Measurements from ENCODE around the gene LATS2.
"Not testable (repeated sequence)": the region's sequence is repeated elsewhere in the genome, so short reads cannot be mapped to it uniquely, and the experiment has no call there.

LATS2 gene

DNA sequence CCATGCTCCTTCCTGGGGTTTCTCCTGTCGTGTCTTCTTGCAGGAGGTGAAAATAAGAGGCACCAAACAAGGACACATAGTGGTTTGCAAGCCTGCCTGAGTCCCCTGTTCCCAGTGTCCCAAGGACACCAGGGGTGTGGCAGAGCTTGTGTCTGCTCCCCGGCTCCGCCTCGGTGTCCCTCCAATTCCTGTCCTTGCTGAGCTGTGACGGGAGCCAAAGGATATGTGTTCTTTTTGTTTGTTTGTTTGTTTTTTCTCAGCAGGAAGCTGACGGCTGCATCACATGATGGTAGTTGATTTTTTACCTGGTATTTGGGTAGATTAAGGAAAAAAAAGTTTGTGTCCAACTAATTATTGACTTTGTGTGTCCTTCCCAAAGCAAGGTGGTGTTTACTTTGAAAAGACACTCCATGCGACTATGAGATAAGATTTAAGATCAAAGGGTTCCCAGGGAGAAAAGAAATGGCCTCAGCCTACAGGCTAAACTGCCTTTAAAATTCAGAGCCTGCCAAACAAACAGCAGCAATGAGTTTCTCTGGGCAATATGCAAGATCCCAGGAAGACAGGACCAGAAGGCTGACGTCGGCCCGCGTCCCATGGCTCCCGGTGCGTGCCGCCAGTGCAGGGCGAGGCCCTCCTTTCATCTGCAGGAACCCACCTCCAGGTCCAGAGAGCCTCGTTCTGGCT, 108.0 kb downstream of the LATS2 start:
- TF ChIP-seq FOXM1 (IDR thresholded peaks at IDR 0.05; ENCODE audit: borderline replicate concordance) (no peak), FOXK2 (IDR thresholded peaks at IDR 0.05) (no peak), SP1 (IDR thresholded peaks at IDR 0.05) (no peak), NFRKB (IDR thresholded peaks at IDR 0.05) (no peak), BHLHE40 (IDR thresholded peaks at IDR 0.05; ENCODE audit: borderline replicate concordance) (no peak), CTBP1 (IDR thresholded peaks at IDR 0.05; ENCODE audit: borderline replicate concordance) (no peak), ARNT (IDR thresholded peaks at IDR 0.05) (no peak), ZNF384 (IDR thresholded peaks at IDR 0.05) (no peak), TARDBP (IDR thresholded peaks at IDR 0.05) (no peak)
- DNase-seq (ENCODE audit: extremely low spot score): no peak
- ChIA-PET CTCF (no interaction called here), POLR2A (no interaction called here)

DNA sequence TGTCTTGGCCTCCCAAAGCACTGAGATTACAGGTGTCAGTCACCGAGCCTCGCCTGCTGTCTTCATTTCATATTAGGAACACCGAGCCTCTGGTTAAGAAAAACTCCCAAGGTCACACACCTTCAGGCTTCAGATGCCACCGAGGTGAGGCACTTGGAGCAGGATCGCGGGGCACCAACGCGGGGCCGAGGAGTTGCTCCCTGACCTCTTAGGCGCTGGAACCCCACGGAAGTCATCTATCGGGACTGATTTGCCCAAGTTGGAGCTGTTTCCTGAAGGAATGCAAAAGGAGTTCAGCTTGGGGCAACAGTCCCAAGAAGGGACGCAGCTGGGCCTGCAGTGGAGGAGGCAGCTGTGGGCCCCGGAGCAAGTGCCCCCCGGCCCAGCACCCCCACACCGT, 108.5 kb downstream of the LATS2 start:
- no peak for DNase-seq (ENCODE audit: extremely low spot score)
- CTCF ChIA-PET: no interaction called here
- TF ChIP-seq CTBP1 (IDR thresholded peaks at IDR 0.05; ENCODE audit: borderline replicate concordance) (no peak), ARNT (IDR thresholded peaks at IDR 0.05) (no peak), LEF1 (IDR thresholded peaks at IDR 0.05; ENCODE audit: borderline replicate concordance) (no peak), ZNF384 (IDR thresholded peaks at IDR 0.05) (no peak), NFRKB (IDR thresholded peaks at IDR 0.05) (no peak), ELF4 (IDR thresholded peaks at IDR 0.05) (no peak), FOXK2 (IDR thresholded peaks at IDR 0.05) (no peak), FOXA1 (IDR thresholded peaks at IDR 0.05) (no peak), HDGF (IDR thresholded peaks at IDR 0.05; ENCODE audit: borderline replicate concordance) (no peak), L3MBTL2 (conservative IDR thresholded peaks at IDR 0.05) (no peak), SUZ12 (IDR thresholded peaks at IDR 0.05) (no peak), BHLHE40 (IDR thresholded peaks at IDR 0.05; ENCODE audit: borderline replicate concordance) (no peak), FOXM1 (IDR thresholded peaks at IDR 0.05; ENCODE audit: borderline replicate concordance) (no peak), TARDBP (IDR thresholded peaks at IDR 0.05) (no peak), SP1 (IDR thresholded peaks at IDR 0.05) (no peak)
- TF ChIP-seq, protein P1, sequence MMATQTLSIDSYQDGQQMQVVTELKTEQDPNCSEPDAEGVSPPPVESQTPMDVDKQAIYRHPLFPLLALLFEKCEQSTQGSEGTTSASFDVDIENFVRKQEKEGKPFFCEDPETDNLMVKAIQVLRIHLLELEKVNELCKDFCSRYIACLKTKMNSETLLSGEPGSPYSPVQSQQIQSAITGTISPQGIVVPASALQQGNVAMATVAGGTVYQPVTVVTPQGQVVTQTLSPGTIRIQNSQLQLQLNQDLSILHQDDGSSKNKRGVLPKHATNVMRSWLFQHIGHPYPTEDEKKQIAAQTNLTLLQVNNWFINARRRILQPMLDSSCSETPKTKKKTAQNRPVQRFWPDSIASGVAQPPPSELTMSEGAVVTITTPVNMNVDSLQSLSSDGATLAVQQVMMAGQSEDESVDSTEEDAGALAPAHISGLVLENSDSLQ (IDR thresholded peaks at IDR 0.05): no peak
- POLR2A ChIA-PET: no interaction called here

DNA sequence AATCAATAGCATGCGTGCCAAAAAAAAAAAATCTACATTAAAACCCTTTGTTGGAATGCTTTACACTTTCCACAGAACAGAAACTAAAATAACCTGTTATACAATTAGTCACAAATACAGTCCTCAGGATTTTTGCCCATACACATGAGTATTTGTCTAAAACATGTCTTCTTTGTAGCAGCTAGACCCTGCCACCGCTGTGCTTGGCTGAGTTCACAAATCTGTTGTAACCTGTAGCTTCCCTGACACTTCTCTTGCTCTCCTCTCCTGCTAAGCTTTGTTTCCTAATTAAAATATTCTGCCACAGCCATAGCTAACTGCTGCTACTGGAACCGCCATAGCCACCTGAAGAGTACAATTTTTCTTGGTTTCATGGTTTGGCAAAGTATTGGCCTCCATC, 113.4 kb downstream of the LATS2 start:
- CTCF ChIA-PET; DNase-seq (ENCODE audit: extremely low spot score); POLR2A ChIA-PET: not testable (repeated sequence)

DNA sequence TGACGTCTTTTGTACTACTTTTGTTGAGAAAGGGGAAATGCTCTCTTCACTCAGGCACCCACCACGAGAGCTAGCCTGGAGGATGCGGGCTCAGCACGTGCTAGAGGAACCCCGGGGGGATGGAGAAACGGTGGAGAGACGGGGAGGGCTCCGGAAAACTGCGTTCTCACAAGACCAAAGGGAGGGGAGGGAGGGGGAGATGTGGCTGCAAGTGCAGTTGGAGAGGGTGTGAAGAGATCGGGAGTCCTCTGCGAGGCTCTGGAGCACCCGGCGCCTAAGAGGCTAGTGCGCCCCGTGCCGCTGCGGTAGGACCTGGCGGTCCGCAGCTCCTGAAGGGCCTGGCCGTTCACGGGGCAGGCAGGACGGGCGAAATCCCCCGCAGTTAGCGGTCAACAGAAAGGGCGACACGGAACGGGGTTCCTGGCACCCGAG, 115.4 kb downstream of the LATS2 start:
- DNase-seq (ENCODE audit: extremely low spot score): no peak
- ChIA-PET CTCF (interaction anchor here (0.5 kb wide), 1 partner anchor 147 kb away, joined by 3 read pairs; no protein-coding TSS in a partner anchor), POLR2A (no interaction called here)
- TF ChIP-seq L3MBTL2 (conservative IDR thresholded peaks at IDR 0.05) (no peak), FOXK2 (IDR thresholded peaks at IDR 0.05) (no peak), FOXM1 (IDR thresholded peaks at IDR 0.05; ENCODE audit: borderline replicate concordance) (no peak), ZNF384 (IDR thresholded peaks at IDR 0.05) (no peak), HDGF (IDR thresholded peaks at IDR 0.05; ENCODE audit: borderline replicate concordance) (no peak), ELF4 (IDR thresholded peaks at IDR 0.05) (no peak)

DNA sequence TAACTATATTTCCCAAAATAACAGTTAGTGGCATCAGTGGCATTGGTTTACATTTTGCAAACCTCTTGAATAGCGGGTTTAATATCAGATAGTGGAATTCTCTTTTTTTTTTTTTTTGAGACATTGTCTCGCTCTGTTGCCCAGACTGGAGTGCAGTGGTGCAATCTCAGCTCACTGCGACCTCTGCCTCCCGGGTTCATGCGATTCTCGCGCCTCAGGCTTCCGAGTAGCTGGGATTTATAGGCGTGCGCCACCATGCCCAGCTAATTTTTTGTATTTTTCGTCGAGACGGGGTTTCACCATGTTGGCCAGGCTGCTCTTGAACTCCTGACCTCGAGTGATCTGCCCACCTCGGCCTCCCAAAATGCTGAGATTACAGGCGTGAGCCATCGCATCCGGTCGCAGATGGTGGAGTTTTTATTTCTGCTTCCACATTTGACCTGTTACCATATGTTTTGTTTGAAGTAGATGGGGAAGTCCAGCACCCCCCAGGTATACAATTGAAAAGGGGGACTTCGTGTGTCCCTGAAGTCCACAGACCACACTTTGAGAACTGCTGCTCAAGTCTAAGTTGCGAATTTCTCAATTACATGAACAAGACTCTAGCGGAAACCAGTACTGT, 118.3 kb downstream of the LATS2 start:
- ChIA-PET POLR2A (interaction anchor here (0.7 to 3.2 kb wide), 3 partner anchors 41 to 237 kb away, joined by 3 to 20 read pairs (median 3); partner anchors contain the start of genes MRPL57, SKA3 and XPO4), CTCF (interaction anchor here (0.6 to 1.2 kb wide), 4 partner anchors 16 to 176 kb away, joined by 3 read pairs; no protein-coding TSS in a partner anchor)
- no peak for DNase-seq (ENCODE audit: extremely low spot score)
- no peak for TF ChIP-seq TARDBP (IDR thresholded peaks at IDR 0.05)
- TF ChIP-seq NFRKB (IDR thresholded peaks at IDR 0.05): no peak

DNA sequence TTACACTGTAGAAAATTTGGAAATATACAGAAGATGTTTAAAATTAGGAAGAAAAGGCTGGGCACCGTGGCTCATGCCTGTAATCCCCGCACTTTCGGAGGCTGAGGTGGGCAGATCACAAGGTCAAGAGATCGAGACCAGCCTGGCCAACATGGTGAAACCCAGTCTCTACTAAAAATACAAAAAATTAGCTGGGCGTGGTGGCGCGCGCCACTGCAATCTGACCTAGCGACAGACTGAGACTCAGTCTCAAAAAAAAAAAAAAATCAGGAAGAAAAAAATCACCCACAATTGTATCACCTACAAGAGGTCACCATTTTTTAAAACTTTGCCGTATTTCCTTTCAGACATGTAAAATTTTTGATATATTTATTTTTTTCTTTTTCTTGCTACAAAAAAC, 120.9 kb downstream of the LATS2 start:
- CTCF ChIA-PET; DNase-seq (ENCODE audit: extremely low spot score): not testable (repeated sequence)
- POLR2A ChIA-PET: interaction anchor here (1.0 kb wide), 1 partner anchor 235 kb away, joined by 5 read pairs; the partner anchor contains the start of genes MRPL57 and SKA3

DNA sequence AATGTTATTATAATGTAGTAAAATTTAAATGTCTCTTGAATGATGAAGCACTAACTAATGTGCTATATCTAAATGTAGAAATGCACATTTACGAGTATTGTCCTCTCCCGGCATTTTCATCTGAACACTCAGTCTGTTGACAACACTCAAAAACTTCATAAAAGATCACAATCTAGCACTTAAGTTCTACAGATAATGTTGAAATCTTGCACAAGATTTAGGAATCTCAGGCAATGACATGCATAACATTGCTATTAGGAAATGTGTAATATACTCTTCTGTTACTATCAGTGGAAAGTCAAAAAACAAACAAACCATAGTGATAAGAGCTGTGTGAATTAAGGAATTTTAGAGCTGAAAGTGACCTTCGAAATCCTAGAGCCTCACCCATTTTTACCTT, 121.3 kb downstream of the LATS2 start:
- DNase-seq (ENCODE audit: extremely low spot score): no peak
- CTCF ChIA-PET: no interaction called here
- POLR2A ChIA-PET: interaction anchor here (1.0 kb wide), 1 partner anchor 236 kb away, joined by 5 read pairs; the partner anchor contains the start of genes MRPL57 and SKA3
- TF ChIP-seq HDGF (IDR thresholded peaks at IDR 0.05; ENCODE audit: borderline replicate concordance): no peak
- no peak for TF ChIP-seq LEF1 (IDR thresholded peaks at IDR 0.05; ENCODE audit: borderline replicate concordance)
- TF ChIP-seq ZNF384 (IDR thresholded peaks at IDR 0.05): no peak
- no peak for TF ChIP-seq TARDBP (IDR thresholded peaks at IDR 0.05)
- no peak for TF ChIP-seq NFRKB (IDR thresholded peaks at IDR 0.05)
- no peak for TF ChIP-seq ARNT (IDR thresholded peaks at IDR 0.05)
- TF ChIP-seq SP1 (IDR thresholded peaks at IDR 0.05): no peak
- TF ChIP-seq CTBP1 (IDR thresholded peaks at IDR 0.05; ENCODE audit: borderline replicate concordance): no peak
- TF ChIP-seq SUZ12 (IDR thresholded peaks at IDR 0.05): no peak
- TF ChIP-seq ELF4 (IDR thresholded peaks at IDR 0.05): no peak
- no peak for TF ChIP-seq FOXA1 (IDR thresholded peaks at IDR 0.05)
- TF ChIP-seq BHLHE40 (IDR thresholded peaks at IDR 0.05; ENCODE audit: borderline replicate concordance): no peak
- no peak for TF ChIP-seq FOXK2 (IDR thresholded peaks at IDR 0.05)
- TF ChIP-seq FOXM1 (IDR thresholded peaks at IDR 0.05; ENCODE audit: borderline replicate concordance): no peak
- TF ChIP-seq, protein P1 (IDR thresholded peaks at IDR 0.05): no peak
- TF ChIP-seq L3MBTL2 (conservative IDR thresholded peaks at IDR 0.05): no peak
